Suprapubic skin (tissue), 4 donors: ENCODE data around the gene MYCBP2. TPM values are rescaled to one million over a fixed set of nuclear protein-coding genes. Genes with fewer than 3 reads are reported as not detected.
"Not testable (repeated sequence)": the region's sequence is repeated elsewhere in the genome, so short reads cannot be mapped to it uniquely, and the experiment has no call there.

ENCODE experiments used
- DNase-seq, 2 donors: peaks; one replicate each; pipeline ENCODE4 v3.0.0-alpha.2; 2019; ENCODE audit warnings: low spot score in 2 of 2
- H3K27ac ChIP-seq: fragments of 200-600 bp; sonication (generic); one replicate; pipeline ENCODE4 v1.5.1; 2019
- H3K27me3 ChIP-seq: fragments of 200-600 bp; sonication (generic); one replicate; pipeline ENCODE4 v1.5.1; 2019
- H3K36me3 ChIP-seq: fragments of 200-600 bp; sonication (generic); one replicate; pipeline ENCODE4 v1.5.1; 2019
- H3K4me1 ChIP-seq: fragments of 200-600 bp; sonication (generic); one replicate; pipeline ENCODE4 v1.5.1; 2019
- H3K4me3 ChIP-seq: fragments of 200-600 bp; sonication (generic); one replicate; pipeline ENCODE4 v1.5.1; 2019; ENCODE audit warnings: mild to moderate bottlenecking
- H3K9me3 ChIP-seq: fragments of 200-600 bp; sonication (generic); one replicate; pipeline ENCODE4 v1.5.1; 2019
- CTCF ChIP-seq, 2 donors: fragments of 200-600 bp in 1 of 2; fragments of 450-650 bp in 1 of 2; sonication (generic) in 1 of 2; IDR thresholded peaks; one replicate each; pipeline ENCODE4 v1.5.1; 2016 to 2019; ENCODE audit warnings: antibody characterized with exemption in 2 of 2, mild to moderate bottlenecking in 1 of 2, moderate library complexity in 1 of 2
- EP300 ChIP-seq: sonication (generic); formaldehyde crosslinking; IDR thresholded peaks from one replicate; pipeline ENCODE4 v1.6.1; 2017; ENCODE audit warnings: antibody characterized with exemption
- POLR2A ChIP-seq, 2 donors: fragments of 450-650 bp; IDR thresholded peaks; one replicate each; pipeline ENCODE4 v1.6.1; 2017; ENCODE audit warnings: antibody characterized with exemption in 2 of 2, mild to moderate bottlenecking in 2 of 2, moderate library complexity in 2 of 2
- POLR2AphosphoS5 ChIP-seq, 3 donors: sonication (generic); formaldehyde crosslinking; IDR thresholded peaks; one replicate each; pipeline ENCODE4 v1.6.1; 2017; ENCODE audit warnings: antibody characterized with exemption in 3 of 3
- WGBS: methylation state at CpG from one replicate; pipeline ENCODE4 v1.1.5; 2018; 5-methylcytosine and 5-hydroxymethylcytosine counted together
- total RNA-seq, 4 donors: library from RNA; depleted of rRNA; stranded (reverse); fragments of >200 nt; gene quantifications; one replicate each; pipeline ENCODE4 v1.1.0, GENCODE V29; 2016

MYCBP2 gene
- total RNA-seq, 4 donors from 2014 or later: 182 to 245 (median 207) TPM

GRCh38 chr13:77262198-77262597 lies 64.7 kb downstream of the MYCBP2 start:
- no peak overlapping the region for H3K27ac ChIP-seq
- H3K36me3 ChIP-seq: peaks cover 56% of the 10 kb centered on the region
- H3K27me3 ChIP-seq: no peaks in the 10 kb centered on the region
- DNase-seq: no peak
- no peak overlapping the region for H3K4me3 ChIP-seq
- no peaks in the 10 kb centered on the region for H3K4me1 ChIP-seq
- TF ChIP-seq EP300 (no peak), CTCF (IDR thresholded peaks at IDR 0.05) (no peak), POLR2AphosphoS5 (IDR thresholded peaks at IDR 0.05) (no peak), POLR2A (IDR thresholded peaks at IDR 0.05) (no peak)
- 98% methylated on average over 2 of the region's 2 CpGs for WGBS
- H3K9me3 ChIP-seq: no peaks in the 10 kb centered on the region

DNA sequence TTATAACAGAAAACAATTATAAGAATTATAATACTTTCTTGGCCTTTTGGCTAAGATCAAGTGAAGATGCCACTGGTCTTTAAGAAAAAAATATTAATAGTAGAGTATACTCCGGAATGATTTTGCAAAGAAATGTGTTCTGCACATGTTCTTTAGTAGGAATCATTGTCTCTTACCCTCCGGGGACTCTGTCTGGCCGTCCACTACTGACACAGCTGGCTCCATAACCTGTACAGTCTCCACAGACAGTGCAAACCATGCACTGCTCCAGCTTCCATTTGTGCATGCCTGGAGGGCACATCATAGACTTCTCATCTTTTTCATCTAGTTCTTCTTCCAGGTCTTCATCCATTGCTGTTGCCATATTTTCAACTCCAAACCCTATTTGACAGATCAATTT lies 75.9 kb downstream of the MYCBP2 start:
- Histone ChIP-seq H3K9me3 (no peaks in the 10 kb centered on the region), H3K27me3 (no peaks in the 10 kb centered on the region), H3K27ac (no peak overlapping the region), H3K4me1 (no peaks in the 10 kb centered on the region), H3K4me3 (no peak overlapping the region), H3K36me3 (peaks cover 21% of the 10 kb centered on the region)
- TF ChIP-seq POLR2AphosphoS5 (IDR thresholded peaks at IDR 0.05): no peak
- TF ChIP-seq CTCF (IDR thresholded peaks at IDR 0.05): no peak
- no peak for TF ChIP-seq POLR2A (IDR thresholded peaks at IDR 0.05)
- TF ChIP-seq EP300: no peak
- no peak for DNase-seq
- WGBS: 78% methylated on average over 3 of the region's 3 CpGs

GRCh38 chr13:77245224-77245623 lies 81.7 kb downstream of the MYCBP2 start:
- H3K4me1 ChIP-seq, H3K27me3 ChIP-seq, H3K9me3 ChIP-seq, H3K27ac ChIP-seq, DNase-seq, H3K4me3 ChIP-seq: not testable (repeated sequence)
- peaks cover 42% of the 10 kb centered on the region for H3K36me3 ChIP-seq
- 91% methylated on average over 2 of the region's 2 CpGs for WGBS

DNA sequence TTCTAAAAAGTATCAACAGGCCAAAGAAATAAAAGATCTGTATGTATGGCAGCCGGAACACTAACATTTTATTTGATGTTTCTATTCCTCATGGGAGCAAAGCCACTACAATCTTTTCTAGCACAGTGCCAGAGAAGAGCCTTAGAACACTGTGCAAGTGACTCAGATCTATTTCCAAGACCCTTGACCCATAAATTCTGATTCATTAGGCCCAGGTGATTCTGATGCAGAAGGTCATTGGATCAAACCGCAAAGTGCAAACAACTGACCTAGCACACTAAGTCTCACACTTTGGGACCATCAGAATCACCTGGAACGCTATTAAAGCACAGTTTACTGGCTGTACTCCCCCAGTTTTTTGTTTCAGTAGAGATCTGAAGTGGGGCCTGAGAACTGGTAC lies 87.6 kb downstream of the MYCBP2 start:
- Histone ChIP-seq H3K36me3 (peaks cover 46% of the 10 kb centered on the region), H3K4me1 (no peaks in the 10 kb centered on the region), H3K27ac (no peak overlapping the region), H3K4me3 (no peak overlapping the region), H3K27me3 (no peaks in the 10 kb centered on the region), H3K9me3 (no peaks in the 10 kb centered on the region)
- TF ChIP-seq CTCF (IDR thresholded peaks at IDR 0.05) (no peak), POLR2AphosphoS5 (IDR thresholded peaks at IDR 0.05) (no peak), EP300 (no peak), POLR2A (IDR thresholded peaks at IDR 0.05) (no peak)
- DNase-seq: no peak
- 98% methylated on average over 3 of the region's 3 CpGs for WGBS

GRCh38 chr13:77235456-77236022 lies 91.4 kb downstream of the MYCBP2 start:
- Histone ChIP-seq H3K4me1 (no peaks in the 10 kb centered on the region), H3K4me3 (no peak overlapping the region), H3K9me3 (no peaks in the 10 kb centered on the region), H3K27ac (no peak overlapping the region), H3K36me3 (peaks cover 26% of the 10 kb centered on the region), H3K27me3 (no peaks in the 10 kb centered on the region)
- no peak for DNase-seq
- TF ChIP-seq EP300 (no peak), POLR2AphosphoS5 (IDR thresholded peaks at IDR 0.05) (no peak), POLR2A (IDR thresholded peaks at IDR 0.05) (no peak), CTCF (IDR thresholded peaks at IDR 0.05) (no peak)

DNA sequence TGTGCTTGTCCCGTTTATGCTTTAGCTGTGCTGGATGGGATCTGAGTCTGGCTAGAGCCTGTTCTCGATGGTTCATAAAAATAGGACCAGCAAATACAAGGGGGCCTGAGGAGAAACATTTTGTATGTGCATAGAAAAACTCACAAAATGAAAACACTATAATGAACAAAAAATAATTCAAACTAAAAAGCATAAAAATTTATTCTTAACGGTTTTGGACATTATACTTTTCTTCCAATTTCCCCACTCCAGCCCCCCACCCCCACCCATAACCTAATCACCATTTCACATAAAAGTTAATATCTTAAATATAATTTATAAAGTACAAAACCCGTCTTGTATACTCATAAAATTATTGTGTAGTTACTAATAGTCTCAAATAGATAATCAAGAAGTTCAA lies 93.7 kb downstream of the MYCBP2 start:
- Histone ChIP-seq H3K4me3 (no peak overlapping the region), H3K27me3 (no peaks in the 10 kb centered on the region), H3K9me3 (no peaks in the 10 kb centered on the region), H3K36me3 (peaks cover 14% of the 10 kb centered on the region), H3K4me1 (no peaks in the 10 kb centered on the region), H3K27ac (no peak overlapping the region)
- DNase-seq: no peak
- 95% methylated on average over 4 of the region's 4 CpGs for WGBS
- TF ChIP-seq EP300: no peak
- no peak for TF ChIP-seq CTCF (IDR thresholded peaks at IDR 0.05)
- no peak for TF ChIP-seq POLR2A (IDR thresholded peaks at IDR 0.05)
- TF ChIP-seq POLR2AphosphoS5 (IDR thresholded peaks at IDR 0.05): no peak
